Stimulated activated CD8-positive, alpha-beta memory T cell treated with anti-CD3 and anti-CD28 coated beads, Interleukin-4, amount 100 ng/mL, for 4 hours (primary cell): ENCODE data around the gene CD68.

Experiments used
- DNase-seq, 2 donors: peaks; one replicate each; pipeline ENCODE4 v3.0.0-alpha.2; 2020; ENCODE audit warnings: low read depth in 2 of 2, low spot score in 1 of 2

The CD68 gene

GRCh38 chr17:7559320-7560171, 19.9 kb upstream of the CD68 start:
- no peak for DNase-seq

- DNase-seq: no peak
These were observed 19.0 kb upstream of the CD68 start for GRCh38 chr17:7560172-7561027.

- peak; percentile 59 to 65 for DNase-seq
These were observed 18.3 kb upstream of the CD68 start for GRCh38 chr17:7561028-7561575.

GRCh38 chr17:7561589-7562207, 17.7 kb upstream of the CD68 start, which contains the start of gene SENP3:
SENP3 (plus strand) TSS chr17:7561919; CDS start chr17:7563077, 1,158 bp downstream.
- DNase-seq: peak; percentile 68 to 83

- no peak for DNase-seq
These were observed 17.2 kb upstream of the CD68 start for GRCh38 chr17:7562208-7562605.

- no peak for DNase-seq
These were observed 16.1 kb upstream of the CD68 start for GRCh38 chr17:7563115-7563869.

- no peak for DNase-seq
These were observed 9.9 kb upstream of the CD68 start for GRCh38 chr17:7569571-7569970.

GRCh38 chr17:7570351-7570750, 9.1 kb upstream of the CD68 start:
- DNase-seq: no peak

- DNase-seq: no peak
These were observed 7.2 kb upstream of the CD68 start for GRCh38 chr17:7572338-7572587.

GRCh38 chr17:7572588-7573323, 6.7 kb upstream of the CD68 start:
- peak; percentile 99 to 100 for DNase-seq

GRCh38 chr17:7573324-7574080, 5.9 kb upstream of the CD68 start:
- peak; percentile 77 to 88 for DNase-seq

- no peak for DNase-seq
These were observed 5.1 kb upstream of the CD68 start for GRCh38 chr17:7574176-7574953.

GRCh38 chr17:7575481-7575883, 4.0 kb upstream of the CD68 start:
- no peak for DNase-seq

GRCh38 chr17:7575959-7576358, 3.5 kb upstream of the CD68 start:
- no peak for DNase-seq

- no peak for DNase-seq
These were observed 3.0 kb upstream of the CD68 start for GRCh38 chr17:7576432-7576937.

- no peak for DNase-seq
These were observed 1.9 kb upstream of the CD68 start for GRCh38 chr17:7577327-7578199.

GRCh38 chr17:7579834-7580603, 581 bp downstream of the CD68 start:
- DNase-seq: no peak
